Upper lobe of left lung (tissue), 4 donors: ENCODE results near the gene DNAH17.

Source experiments
- CTCF ChIP-seq, 6 experiments: fragments of 450-650 bp in 4 of 6; fragments of 200-600 bp in 2 of 6; sonication (generic) in 2 of 6; IDR thresholded peaks; one replicate each; pipeline ENCODE4 v1.5.1; 2016 to 2019; ENCODE audit warnings: antibody characterized with exemption in 6 of 6
- EP300 ChIP-seq, 4 donors: sonication (generic); formaldehyde crosslinking; IDR thresholded peaks; one replicate each; pipeline ENCODE4 v1.5.1; 2017; ENCODE audit warnings: antibody characterized with exemption in 4 of 4, control low read depth in 2 of 4

GRCh38 chr17:78599419-78599818, 22.2 kb upstream of the DNAH17 start:
- TF ChIP-seq CTCF (IDR thresholded peaks at IDR 0.05) (no peak), EP300 (IDR thresholded peaks at IDR 0.05) (no peak)
